Heart left ventricle (tissue), 16 donors: ENCODE data around the gene CLEC18A. TPM values are rescaled to one million over a fixed set of nuclear protein-coding genes. Genes with fewer than 3 reads are reported as not detected.
A peak's percentile ranks its signal among the peaks of the same experiment; 100 is the strongest.
"Not testable (repeated sequence)": the region's sequence is repeated elsewhere in the genome, so short reads cannot be mapped to it uniquely, and the experiment has no call there.

ENCODE experiments used
- ATAC-seq, 4 donors: fragments of 200-7000 bp; cut with Tn5 transposase; one replicate each; pipeline ENCODE4 v1.9.1; 2020 to 2022; ENCODE audit warnings: moderate library complexity in 4 of 4, mild to moderate bottlenecking in 3 of 4, moderate number of reproducible peaks in 1 of 4
- DNase-seq, 5 donors: peaks; one replicate each; pipeline ENCODE4 v3.0.0-alpha.2; 2020
- H3K27ac ChIP-seq, 12 donors: fragments of 200-600 bp; sonication (generic) in 4 of 12; one replicate each; pipeline versions ENCODE4 v1.5.0 to v1.8.0; 2016 to 2022; ENCODE audit warnings: mild to moderate bottlenecking in 2 of 12
- H3K27me3 ChIP-seq, 9 donors: fragments of 200-600 bp; sonication (generic) in 2 of 9; one replicate each; pipeline versions ENCODE4 v1.5.1 to v1.8.0; 2016 to 2022; ENCODE audit warnings: mild to moderate bottlenecking in 3 of 9
- H3K36me3 ChIP-seq, 9 donors: fragments of 200-600 bp; sonication (generic) in 2 of 9; one replicate each; pipeline versions ENCODE4 v1.5.0 to v1.8.0; 2018 to 2022; ENCODE audit warnings: mild to moderate bottlenecking in 2 of 9
- H3K4me1 ChIP-seq, 12 donors: fragments of 200-600 bp; sonication (generic) in 4 of 12; one replicate each; pipeline versions ENCODE4 v1.5.0 to v1.8.0; 2016 to 2022; ENCODE audit warnings: mild to moderate bottlenecking in 3 of 12
- H3K4me3 ChIP-seq, 12 donors: fragments of 200-600 bp; sonication (generic) in 4 of 12; one replicate each; pipeline versions ENCODE4 v1.5.0 to v1.8.0; 2017 to 2022; ENCODE audit warnings: mild to moderate bottlenecking in 9 of 12, moderate library complexity in 4 of 12
- H3K9me3 ChIP-seq, 12 donors: fragments of 200-600 bp; sonication (generic) in 4 of 12; one replicate each; pipeline versions ENCODE4 v1.5.0 to v1.8.0; 2016 to 2022; ENCODE audit warnings: mild to moderate bottlenecking in 1 of 12
- POLR2A ChIP-seq, 2 donors: fragments of 450-650 bp; IDR thresholded peaks; one replicate each; pipeline ENCODE4 v1.6.1; 2017; ENCODE audit warnings: antibody characterized with exemption in 2 of 2, mild to moderate bottlenecking in 2 of 2, moderate library complexity in 2 of 2
- WGBS, 4 donors: extraction: QIAGEN DNeasy Blood & Tissue Kit in 2 of 4; methylation state at CpG; one replicate each; pipeline versions ENCODE4 v1.1.5 to v1.1.7; 2013 to 2018; 5-methylcytosine and 5-hydroxymethylcytosine counted together
- intact Hi-C, 10 donors: fragments of 100-400 bp; cut with DNase I; formaldehyde crosslinking; loops; one replicate each; pipeline versions ENCODE4 v1.11.1 to v1.14.2; 2022
- polyA plus RNA-seq, 2 donors: library from polyadenylated mRNA; stranded (reverse); fragments of 200-250 nt; gene quantifications; one replicate each; pipeline ENCODE4 v1.2.3, GENCODE V29; 2013
- total RNA-seq, 9 donors: library from RNA; depleted of rRNA in 2 of 9; stranded (reverse); fragments of >200 nt in 2 of 9; fragmentation: NEBNext Ultra II Directional in 3 of 9; extraction: Animal tissue kit (Norgen Biotek cat#: 25700) in 3 of 9; gene quantifications; one replicate each; pipeline versions ENCODE4 v1.1.0 to v1.2.4, GENCODE V29; 2016 to 2023
- TF ChIP-seq, protein P1 (sequence below), 12 donors: fragments of 200-600 bp; sonication (generic) in 4 of 12; IDR thresholded peaks; one replicate each; pipeline versions ENCODE4 v1.5.0 to v1.8.0; 2018 to 2022; ENCODE audit warnings: antibody characterized with exemption in 12 of 12, mild to moderate bottlenecking in 5 of 12
- donor health status: ischemic (EF 13 %, LVEDD 7.1; RV severe dilation, severe dysfunction).
- donor health status: healthy with polysubstance abuse.
- donor health status: DM: no; HTN: yes; CAD: no.
- donor health status: DM: no; HTN: no; CAD: no.
- donor health status: ischemic (EF 25% LVEDD 6.9; RV normal size, moderate dysfunction).
- donor health status: ischemic (EF 25% LVEDD 5.7; RV mildly dilated, moderate dysfunction).
- donor health status: healthy.
- donor health status: DM: yes; HTN: yes; CAD: no.
- donor health status: ischemic (EF 35%, LVEDD 5.7; RV mildly dilated, moderate dysfunction).
- donor health status: nonischemic (EF 11% LVEDD 7.7; RV severe dilation, severe dysfunction).
- donor health status: DM: yes; HTN: yes; CAD: no.
- donor health status: PGD.
- donor health status: ischemic (EF 29% LVEDD 5.4; RV normal size, mild dysfunction).
- donor health status: nonischemic (EF 23%, LVEDD 6.1; RV moderate dilation, normal function).

CLEC18A gene
- total and polyA plus RNA-seq, 11 donors = 0.08 to 1.1 (median 0.13) TPM; not detected in 5

DNA sequence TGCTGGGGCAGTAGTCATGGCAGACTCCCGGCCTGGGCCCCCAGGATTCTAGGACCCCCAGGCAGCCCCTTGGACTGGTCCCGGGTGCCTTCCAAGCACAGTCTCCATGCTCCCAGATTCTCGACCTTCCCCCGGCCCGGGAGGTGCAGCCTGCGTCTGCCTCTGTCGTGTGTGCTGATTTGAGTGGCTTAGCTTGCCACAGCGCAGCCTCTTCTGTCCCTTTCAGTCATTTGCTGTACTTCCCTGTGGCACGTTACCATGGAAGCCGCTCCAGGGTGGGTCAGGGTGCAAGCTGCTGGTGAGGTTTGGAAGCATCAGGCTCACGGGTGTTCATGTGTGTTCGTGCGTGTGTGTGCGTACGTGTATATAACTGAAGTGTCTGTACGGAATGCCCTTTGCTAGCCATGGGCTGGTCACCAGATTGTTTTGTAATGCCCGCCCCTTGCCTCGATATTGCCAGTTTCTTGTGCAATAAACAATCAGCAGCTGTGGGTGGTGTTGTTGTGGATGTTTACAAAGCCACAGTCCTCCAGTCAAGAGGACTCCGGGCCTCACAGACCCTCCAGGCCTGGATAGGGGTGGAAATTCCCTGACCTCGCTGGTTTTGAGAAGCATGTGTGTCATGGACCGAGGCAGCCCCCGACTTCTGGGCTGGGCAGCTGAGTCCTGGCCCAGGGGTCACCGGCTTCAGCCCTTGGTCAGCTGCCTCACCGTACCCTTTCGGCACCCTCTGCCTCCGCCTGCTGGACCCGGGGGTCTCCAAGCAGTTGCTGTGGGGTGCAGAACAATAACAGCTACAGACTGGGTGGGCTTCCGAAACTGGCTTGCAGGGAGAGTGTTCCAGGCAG lies 9.7 kb upstream of the CLEC18A start:
- peak in 2 of 5 donors; percentile 18 to 22 for DNase-seq
- intact Hi-C loops = no loop called here
- WGBS, 4 donors = 92 to 94% (median 93%) methylated on average over 28 of the region's 28 CpGs
- TF ChIP-seq, protein P1, sequence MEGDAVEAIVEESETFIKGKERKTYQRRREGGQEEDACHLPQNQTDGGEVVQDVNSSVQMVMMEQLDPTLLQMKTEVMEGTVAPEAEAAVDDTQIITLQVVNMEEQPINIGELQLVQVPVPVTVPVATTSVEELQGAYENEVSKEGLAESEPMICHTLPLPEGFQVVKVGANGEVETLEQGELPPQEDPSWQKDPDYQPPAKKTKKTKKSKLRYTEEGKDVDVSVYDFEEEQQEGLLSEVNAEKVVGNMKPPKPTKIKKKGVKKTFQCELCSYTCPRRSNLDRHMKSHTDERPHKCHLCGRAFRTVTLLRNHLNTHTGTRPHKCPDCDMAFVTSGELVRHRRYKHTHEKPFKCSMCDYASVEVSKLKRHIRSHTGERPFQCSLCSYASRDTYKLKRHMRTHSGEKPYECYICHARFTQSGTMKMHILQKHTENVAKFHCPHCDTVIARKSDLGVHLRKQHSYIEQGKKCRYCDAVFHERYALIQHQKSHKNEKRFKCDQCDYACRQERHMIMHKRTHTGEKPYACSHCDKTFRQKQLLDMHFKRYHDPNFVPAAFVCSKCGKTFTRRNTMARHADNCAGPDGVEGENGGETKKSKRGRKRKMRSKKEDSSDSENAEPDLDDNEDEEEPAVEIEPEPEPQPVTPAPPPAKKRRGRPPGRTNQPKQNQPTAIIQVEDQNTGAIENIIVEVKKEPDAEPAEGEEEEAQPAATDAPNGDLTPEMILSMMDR (IDR thresholded peaks at IDR 0.05) = no peak
- no peak for TF ChIP-seq POLR2A (IDR thresholded peaks at IDR 0.05)
- no peaks in the 10 kb centered on the region for H3K27me3 ChIP-seq
- no peaks in the 10 kb centered on the region for H3K9me3 ChIP-seq
- H3K36me3 ChIP-seq = peaks cover 0 to 52% (median 44%) of the 10 kb centered on the region in 9 donors
- no peak overlapping the region for H3K4me3 ChIP-seq
- ATAC-seq = no peak
- H3K27ac ChIP-seq = no peak overlapping the region
- peaks cover 0 to 9% (median 0%) of the 10 kb centered on the region in 12 donors for H3K4me1 ChIP-seq

GRCh38 chr16:69942099-69942491 lies 9.0 kb upstream of the CLEC18A start:
- Histone ChIP-seq H3K9me3 (no peaks in the 10 kb centered on the region), H3K36me3 (peaks cover 0 to 46% (median 38%) of the 10 kb centered on the region in 9 donors), H3K4me3 (no peak overlapping the region), H3K27me3 (no peaks in the 10 kb centered on the region), H3K4me1 (peaks cover 0 to 9% (median 0%) of the 10 kb centered on the region in 12 donors), H3K27ac (no peak overlapping the region)
- ATAC-seq = peak in 1 of 4 donors; percentile 30
- intact Hi-C loops = no loop called here
- peak in 3 of 5 donors; percentile 5 to 22 (median 15) for DNase-seq
- no peak for TF ChIP-seq POLR2A (IDR thresholded peaks at IDR 0.05)
- TF ChIP-seq, protein P1 (IDR thresholded peaks at IDR 0.05) = no peak
- WGBS, 4 donors = 69 to 78% (median 72%) methylated on average over 11 of the region's 11 CpGs

DNA sequence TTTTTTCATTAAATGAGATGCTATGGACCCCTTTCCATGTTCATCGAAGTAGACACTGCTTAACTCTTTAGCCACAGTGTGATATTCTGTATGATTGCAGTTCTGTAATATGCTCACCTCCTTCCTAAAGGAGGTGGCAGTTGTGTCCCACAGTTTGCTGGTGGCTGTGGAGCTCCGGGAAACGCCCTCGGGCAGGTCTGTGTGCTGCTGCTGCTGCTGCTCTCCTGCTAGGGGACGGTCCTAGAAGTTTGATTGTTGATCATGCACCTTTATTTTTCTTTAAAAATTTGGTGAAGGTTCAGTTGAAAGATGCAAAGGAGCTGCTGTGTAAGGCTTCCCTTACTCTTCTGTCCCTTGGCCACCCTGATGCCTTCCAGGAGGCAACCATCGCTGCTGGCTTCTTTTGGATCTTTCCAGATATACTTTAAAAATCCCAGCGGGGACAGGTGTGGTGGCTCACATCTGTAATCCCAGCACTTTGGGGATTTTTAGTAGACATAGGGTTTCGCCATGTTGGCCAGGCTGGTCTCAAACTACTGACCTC lies 8.4 kb upstream of the CLEC18A start:
- Histone ChIP-seq H3K36me3 (peaks cover 0 to 40% (median 32%) of the 10 kb centered on the region in 9 donors), H3K4me1 (peaks cover 0 to 9% (median 0%) of the 10 kb centered on the region in 12 donors)
- no peak for TF ChIP-seq POLR2A (IDR thresholded peaks at IDR 0.05)
- TF ChIP-seq, protein P1 (IDR thresholded peaks at IDR 0.05) = no peak

DNA sequence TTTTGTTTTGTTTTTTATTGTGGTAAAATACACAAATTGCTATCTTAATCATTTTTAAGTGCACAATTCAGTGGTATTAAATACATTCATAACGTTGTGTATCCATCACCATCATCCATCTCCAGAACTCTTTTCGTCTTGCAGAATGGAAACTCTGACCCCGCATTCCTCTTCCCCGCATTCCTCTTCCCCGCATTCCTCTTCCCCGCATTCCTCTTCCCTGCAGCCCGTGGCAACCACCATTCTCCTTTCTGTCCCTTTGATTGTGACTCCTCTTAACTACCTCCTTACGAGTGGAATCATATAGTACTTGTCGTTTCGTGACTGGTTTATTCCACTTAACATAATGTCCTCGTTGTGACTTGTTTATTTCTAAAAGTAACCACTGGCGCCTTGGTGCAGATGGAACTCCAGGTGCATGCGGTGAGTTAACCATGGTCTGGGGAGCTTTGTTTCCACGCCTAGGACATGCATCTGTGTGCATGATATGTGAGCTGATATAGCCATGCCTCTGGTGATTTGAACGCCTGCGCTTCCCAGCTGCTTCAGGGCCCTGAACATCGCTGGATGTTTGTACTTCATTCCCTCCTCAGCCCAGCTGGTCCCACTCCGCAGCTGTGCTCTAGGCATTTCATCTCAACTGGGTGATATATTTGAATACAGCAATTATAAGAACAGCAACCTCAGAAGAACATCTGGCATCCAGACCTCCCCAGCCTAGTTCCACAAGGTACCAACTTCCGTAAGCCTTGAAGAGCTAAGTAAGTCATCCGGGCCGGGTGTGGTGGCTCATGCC lies 7.7 kb upstream of the CLEC18A start:
- DNase-seq, H3K9me3 ChIP-seq, H3K4me1 ChIP-seq, intact Hi-C loops, H3K4me3 ChIP-seq, H3K27me3 ChIP-seq: not testable (repeated sequence)
- H3K27ac ChIP-seq = peak overlapping the region in 2 of 12 donors; percentile 13 to 29
- H3K36me3 ChIP-seq = peaks cover 0 to 33% (median 25%) of the 10 kb centered on the region in 9 donors
- peak; percentile 32 to 71 (median 52) for ATAC-seq
- WGBS, 4 donors = 79 to 88% (median 84%) methylated on average over 15 to 19 of the region's 21 CpGs

More for the DNA sequence above, 8.4 kb upstream of the CLEC18A start:
- ATAC-seq (no peak), DNase-seq (peak in 2 of 5 donors; percentile 6 to 20)
- Histone ChIP-seq H3K27ac (peak overlapping the region in 2 of 12 donors; percentile 13 to 29), H3K4me3 (no peak overlapping the region), H3K27me3 (no peaks in the 10 kb centered on the region), H3K9me3 (no peaks in the 10 kb centered on the region)
- intact Hi-C loops = no loop called here
- 79 to 96% (median 89%) methylated on average over 8 of the region's 8 CpGs for WGBS, 4 donors

DNA sequence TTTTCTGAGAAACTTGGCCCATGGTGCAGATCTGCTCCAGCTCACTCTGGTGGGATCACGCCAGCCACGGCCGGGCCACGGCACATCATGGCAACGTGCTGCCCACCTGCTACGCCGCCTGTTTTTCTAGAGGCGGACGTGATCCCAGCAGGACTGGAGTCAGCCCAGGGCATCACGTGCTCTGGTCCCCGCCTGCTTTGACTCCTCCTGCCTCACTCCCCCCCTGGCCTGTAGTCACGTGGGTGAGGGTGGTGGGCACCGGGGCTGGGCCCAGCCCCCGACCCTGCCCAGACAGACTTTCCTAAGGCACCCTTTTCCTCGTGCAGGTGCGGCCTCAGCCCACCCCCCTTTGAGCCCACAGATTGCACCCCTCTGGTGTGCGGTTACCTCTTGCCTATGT lies 723 bp upstream of the CLEC18A start:
- H3K4me1 ChIP-seq, DNase-seq, intact Hi-C loops, H3K4me3 ChIP-seq, H3K27ac ChIP-seq, H3K9me3 ChIP-seq, H3K27me3 ChIP-seq, H3K36me3 ChIP-seq: not testable (repeated sequence)
- peak in 2 of 4 donors; percentile 24 to 30 for ATAC-seq
- 100% methylated on average over 1 of the region's 17 CpGs; no CpG with 5 or more reads in 3 of the 4 donors for WGBS, 4 donors

GRCh38 chr16:69951672-69952031 lies 518 bp downstream of the CLEC18A start:
- no CpG with 5 or more reads among the region's 14 CpGs for WGBS, 4 donors
- peak in 1 of 4 donors; percentile 21 for ATAC-seq
- H3K36me3 ChIP-seq, H3K9me3 ChIP-seq, H3K27ac ChIP-seq, H3K4me1 ChIP-seq, DNase-seq, intact Hi-C loops, H3K27me3 ChIP-seq, H3K4me3 ChIP-seq: not testable (repeated sequence)

- H3K4me1 ChIP-seq, ATAC-seq, intact Hi-C loops, H3K4me3 ChIP-seq, H3K36me3 ChIP-seq, H3K27me3 ChIP-seq, H3K27ac ChIP-seq, H3K9me3 ChIP-seq: not testable (repeated sequence)
- WGBS, 4 donors = 86 to 100% (median 93%) methylated on average over 1 to 9 of the region's 15 CpGs; no CpG with 5 or more reads in 1 of the 4 donors
- DNase-seq = peak in 1 of 5 donors; percentile 45
These were observed 982 bp downstream of the CLEC18A start for GRCh38 chr16:69952116-69952515.
